Articular chondrocyte of knee joint (primary cell): ENCODE data around the gene OR4D10. TPM values are rescaled to one million over a fixed set of nuclear protein-coding genes. Genes with fewer than 3 reads are reported as not detected.

Source experiments
- total RNA-seq: library from RNA; depleted of rRNA; stranded (reverse); fragments of >200 nt; gene quantifications from 2 replicates; pipeline ENCODE4 v1.2.3, GENCODE V29; 2012

Gene OR4D10
- total RNA-seq = not detected in 2 replicates

DNA sequence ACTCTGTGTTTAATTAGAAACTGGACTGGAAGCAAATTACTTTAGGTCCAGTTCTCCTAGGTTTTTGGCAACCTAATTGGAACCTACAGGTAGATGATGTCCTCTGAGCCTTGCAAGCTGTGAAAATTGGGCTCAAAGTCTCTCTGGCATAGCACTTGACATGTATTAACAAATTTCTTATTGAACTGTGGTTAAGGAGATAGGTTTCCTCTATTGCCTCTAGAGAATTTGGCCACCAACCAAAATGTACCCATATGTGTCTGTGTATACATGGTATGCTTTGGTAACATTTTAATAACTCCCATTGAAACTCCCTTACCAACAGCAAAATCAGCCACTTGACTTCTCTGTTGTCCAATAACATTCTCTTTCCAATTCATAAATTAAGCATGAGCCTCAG, at the start of gene OR4D10:
Gene OR4D10 (plus strand): TSS at position 301 of the 400 bp plus-strand sequence. CDS start 4,115 bp downstream, outside the sequence.

DNA sequence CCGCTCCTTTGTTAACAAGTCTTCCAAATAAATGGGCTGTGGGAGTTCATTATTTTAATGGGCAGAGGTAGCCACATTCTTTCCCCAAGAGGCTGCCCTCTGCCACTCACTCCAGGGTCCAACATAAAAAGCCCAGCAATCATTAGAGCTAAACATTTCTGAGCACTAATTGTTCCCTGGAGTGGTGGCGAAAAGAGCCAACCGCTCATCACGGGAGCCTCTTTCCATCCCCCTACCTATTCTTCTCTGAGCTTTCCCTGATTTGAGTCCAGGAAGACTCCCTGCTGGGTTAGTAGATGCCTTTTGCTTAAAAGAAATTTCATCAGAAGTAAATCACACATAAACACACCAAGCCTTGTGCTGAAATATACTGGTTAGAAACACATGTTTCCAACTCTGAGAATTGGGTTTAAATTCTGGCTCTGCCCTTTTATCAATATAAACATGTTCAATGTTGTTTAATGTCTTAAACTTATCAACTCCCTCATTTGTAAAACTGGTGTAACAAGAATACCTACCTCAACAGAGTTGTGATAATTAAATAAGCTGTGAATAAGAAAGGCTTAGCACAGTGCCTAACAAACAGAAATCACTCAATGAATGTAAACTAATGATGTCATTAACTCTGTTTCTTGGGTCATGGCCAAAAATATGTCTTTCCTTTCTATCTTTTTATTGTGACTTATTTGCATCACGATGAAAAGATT, 46.6 kb upstream of the OR4D10 start, which contains the start of gene OR5A2:
Gene OR5A2 (minus strand): TSS at position 53 of the 707 bp plus-strand sequence. CDS start 3,460 bp downstream, outside the sequence.

DNA sequence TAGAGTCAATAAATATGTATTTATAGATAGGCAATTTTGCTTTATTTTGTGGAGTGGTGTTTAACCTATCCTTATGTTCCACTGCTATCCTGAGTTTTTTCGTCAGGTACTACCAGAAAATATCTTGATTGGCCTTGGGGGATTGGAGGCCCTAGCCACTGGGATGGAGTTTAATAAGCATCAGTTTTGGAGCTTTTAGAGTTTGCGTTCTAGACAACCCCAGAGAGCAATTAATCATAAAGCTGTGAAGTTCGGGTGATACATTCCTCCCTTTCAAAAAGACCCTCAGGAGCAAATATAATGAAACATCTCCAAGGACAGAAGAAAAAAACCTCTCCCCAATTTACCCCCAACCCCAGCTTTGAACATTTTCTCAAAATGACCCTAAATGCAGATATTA, 36.9 kb upstream of the OR4D10 start, which contains the start of gene OR5A1:
Gene OR5A1 (plus strand): TSS at position 301 of the 400 bp plus-strand sequence. CDS start 6,700 bp downstream, outside the sequence.

DNA sequence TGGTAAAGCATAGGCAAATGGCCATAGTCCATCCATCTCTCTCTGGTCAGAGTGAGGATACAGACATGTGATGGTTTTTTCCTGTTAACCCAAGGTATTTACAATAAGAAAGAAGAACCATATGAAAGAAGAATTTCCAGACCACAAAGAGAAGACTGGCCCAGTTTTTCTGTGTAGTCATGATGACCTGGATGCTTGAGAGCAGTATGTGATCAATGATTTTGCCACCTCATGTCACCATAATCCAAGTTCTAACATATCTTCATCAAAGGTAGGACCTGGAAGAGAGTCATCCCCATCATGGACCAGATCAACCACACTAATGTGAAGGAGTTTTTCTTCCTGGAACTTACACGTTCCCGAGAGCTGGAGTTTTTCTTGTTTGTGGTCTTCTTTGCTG, 16.5 kb upstream of the OR4D10 start, which contains the start of gene OR4D6:
Gene OR4D6 (plus strand): TSS at position 301 of the 400 bp plus-strand sequence. CDS start 0 bp downstream, at position 301.

DNA sequence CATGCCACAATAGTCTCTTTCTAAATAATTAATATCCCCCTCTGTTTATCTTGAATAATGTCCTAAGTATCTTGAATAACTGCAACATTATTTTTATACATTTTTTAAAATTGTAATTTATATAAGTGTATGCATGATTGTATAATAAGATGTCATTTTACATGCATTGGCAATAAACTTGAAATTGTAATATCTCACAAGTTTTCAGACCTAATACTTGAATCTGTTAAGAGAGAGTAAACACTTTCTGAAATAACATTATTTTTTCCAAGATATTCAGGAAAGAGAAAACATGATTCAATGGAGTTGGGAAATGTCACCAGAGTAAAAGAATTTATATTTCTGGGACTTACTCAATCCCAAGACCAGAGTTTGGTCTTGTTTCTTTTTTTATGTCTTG, 30.2 kb downstream of the OR4D10 start, which contains the start of gene OR4D11:
Gene OR4D11 (plus strand): TSS at position 301 of the 400 bp plus-strand sequence. CDS start 0 bp downstream, at position 301.

DNA sequence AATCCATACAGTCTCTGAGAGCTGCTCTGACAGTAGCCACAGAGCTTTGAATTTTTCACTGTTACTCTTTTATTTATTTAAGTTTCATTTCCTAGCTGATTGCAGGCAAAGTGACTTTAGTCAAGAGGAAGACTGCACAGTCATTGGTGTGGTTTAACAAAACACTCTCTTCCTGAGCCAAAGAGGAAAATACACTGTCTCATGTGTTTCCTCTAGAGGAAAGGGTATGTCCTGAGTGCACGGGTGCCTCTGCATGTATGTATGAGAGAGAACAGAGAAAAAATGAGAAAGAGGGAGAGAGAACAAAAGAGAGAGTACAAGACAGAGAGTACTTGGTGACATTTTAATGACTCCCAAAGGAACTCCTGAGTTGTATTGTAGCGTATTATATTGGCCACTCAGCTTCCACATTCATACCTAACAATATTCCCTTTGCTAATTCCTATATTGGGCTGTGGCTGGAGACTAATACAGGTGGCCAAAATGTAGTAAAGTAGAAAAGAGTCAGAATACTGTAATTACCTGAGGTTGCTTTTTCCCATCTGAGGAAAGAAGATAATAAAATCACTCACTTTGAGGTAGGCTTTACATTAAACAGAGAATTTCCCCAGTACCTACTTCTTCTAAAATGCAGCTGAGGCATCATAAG, 38.0 kb downstream of the OR4D10 start, which contains the start of gene OR4D9:
Gene OR4D9 (plus strand): TSS at position 599 of the 649 bp plus-strand sequence. CDS start 3,374 bp downstream, outside the sequence.

Other genes starting within 250 kb of the OR4D10 start
- not detected in 2 replicates for gene OR5AN1, start 114.4 kb upstream of the OR4D10 start, total RNA-seq
- gene OR5A2, start 46.9 kb upstream of the OR4D10 start, total RNA-seq = not detected in 2 replicates
- not detected in 2 replicates for gene OR5A1, start 36.8 kb upstream of the OR4D10 start, total RNA-seq
- gene OR4D6, start 16.4 kb upstream of the OR4D10 start, total RNA-seq = not detected in 2 replicates
- not detected in 2 replicates for gene OR4D11, start 30.3 kb downstream of the OR4D10 start, total RNA-seq
- gene OR4D9, start 38.2 kb downstream of the OR4D10 start, total RNA-seq = not detected in 2 replicates
- gene OSBP, start 142.5 kb downstream of the OR4D10 start, total RNA-seq = 38.8 and 41.0 TPM in 2 replicates
- 12.4 and 19.6 TPM in 2 replicates for gene PATL1, start 195.7 kb downstream of the OR4D10 start, total RNA-seq
- gene OR10V1, start 240.5 kb downstream of the OR4D10 start, total RNA-seq = not detected in 2 replicates